Naive thymus-derived CD8-positive, alpha-beta T cell (primary cell): Measurements from ENCODE around the gene APOBEC3H. TPM values are rescaled to one million over a fixed set of nuclear protein-coding genes. Genes with fewer than 3 reads are reported as not detected.

ENCODE experiments used
- polyA plus RNA-seq, 3 donors: library from polyadenylated mRNA; unstranded; fragments of 300-500 nt; fragmentation: Illumina TruSeq; gene quantifications; one replicate each; pipeline ENCODE4 v1.2.3, GENCODE V29; 2021
- total RNA-seq, 8 experiments: library from RNA in 2 of 8; stranded (reverse) in 2 of 8; gene quantifications; one replicate each; pipeline ENCODE4 v1.2.3 and lab custom pipeline; 2021 to 2026

The APOBEC3H gene
- total and polyA plus RNA-seq, 5 experiments from 2014 or later, result 0.55 to 3.2 TPM; not detected in 3

Other genes with a start within 250 kb of the APOBEC3H start
- 10 to 100 TPM; 66.7 TPM for gene CBX6, start 225.0 kb upstream of the APOBEC3H start, total RNA-seq
- 1 to 10 TPM; 5.8 to 6.5 (median 6.4) TPM for gene CBX6, start 225.0 kb upstream of the APOBEC3H start, polyA plus RNA-seq
- not detected for gene APOBEC3A, start 139.6 kb upstream of the APOBEC3H start, total RNA-seq
- not detected for gene APOBEC3A, start 139.6 kb upstream of the APOBEC3H start, polyA plus RNA-seq
- gene APOBEC3B, start 114.9 kb upstream of the APOBEC3H start, total RNA-seq, result under 1 TPM in 1 of 2 experiments, not detected in 1; 0.47 TPM
- under 1 TPM in 1 of 3 donors, not detected in 2; 0.14 TPM for gene APOBEC3B, start 114.9 kb upstream of the APOBEC3H start, polyA plus RNA-seq
- 10 to 100 TPM; 24.3 to 26.9 TPM for gene APOBEC3C, start 83.0 kb upstream of the APOBEC3H start, total RNA-seq
- 100 to 1,000 TPM in 1 of 3 donors, 10 to 100 TPM in 2; 64.7 to 119 (median 66.5) TPM for gene APOBEC3C, start 83.0 kb upstream of the APOBEC3H start, polyA plus RNA-seq
- gene APOBEC3D, start 76.1 kb upstream of the APOBEC3H start, total RNA-seq, result 10 to 100 TPM in 1 of 2 experiments, 1 to 10 TPM in 1; 9.6 to 11.0 TPM
- 1 to 10 TPM; 5.2 to 7.1 (median 6.0) TPM for gene APOBEC3D, start 76.1 kb upstream of the APOBEC3H start, polyA plus RNA-seq
- 10 to 100 TPM; 22.2 to 24.3 TPM for gene APOBEC3F, start 56.4 kb upstream of the APOBEC3H start, total RNA-seq
- gene APOBEC3F, start 56.4 kb upstream of the APOBEC3H start, polyA plus RNA-seq, result 10 to 100 TPM in 1 of 3 donors, 1 to 10 TPM in 2; 7.0 to 10.1 (median 8.4) TPM
- gene APOBEC3G, start 20.0 kb upstream of the APOBEC3H start, total RNA-seq, result 10 to 100 TPM; 24.3 to 27.4 TPM
- 100 to 1,000 TPM in 1 of 3 donors, 10 to 100 TPM in 2; 30.6 to 113 (median 38.7) TPM for gene APOBEC3G, start 20.0 kb upstream of the APOBEC3H start, polyA plus RNA-seq
- gene CBX7, start 55.4 kb downstream of the APOBEC3H start, total RNA-seq, result 100 to 1,000 TPM; 131 to 133 TPM
- gene CBX7, start 55.4 kb downstream of the APOBEC3H start, polyA plus RNA-seq, result 10 to 100 TPM; 19.1 to 23.1 (median 19.5) TPM
- gene PDGFB, start 147.7 kb downstream of the APOBEC3H start, total RNA-seq, result 10 to 100 TPM in 1 of 2 experiments, 1 to 10 TPM in 1; 7.4 to 10.1 TPM
- gene PDGFB, start 147.7 kb downstream of the APOBEC3H start, polyA plus RNA-seq, result 1 to 10 TPM; 1.0 to 3.9 (median 1.3) TPM
- 1,000 to 10,000 TPM; 3,621 to 3,622 TPM for gene RPL3, start 222.4 kb downstream of the APOBEC3H start, total RNA-seq
- gene RPL3, start 222.4 kb downstream of the APOBEC3H start, polyA plus RNA-seq, result 1,000 to 10,000 TPM; 4,219 to 5,383 (median 4,759) TPM